UCSD-AML1 (cell line): ENCODE results near the gene PPP1R13B.

Experiments
- DNase-seq: peaks from one replicate; lab custom pipeline; 2025; ENCODE audit not compliant: unreplicated experiment; lab: John Stamatoyannopoulos, UW

Gene PPP1R13B

GRCh38 chr14:103732868-103733620 lies 114.3 kb downstream of the PPP1R13B start:
- DNase-seq = no peak

- no peak for DNase-seq
These were observed 115.2 kb downstream of the PPP1R13B start for GRCh38 chr14:103731916-103732867.

- no peak for DNase-seq
These were observed 115.9 kb downstream of the PPP1R13B start for GRCh38 chr14:103731481-103731880.

DNA sequence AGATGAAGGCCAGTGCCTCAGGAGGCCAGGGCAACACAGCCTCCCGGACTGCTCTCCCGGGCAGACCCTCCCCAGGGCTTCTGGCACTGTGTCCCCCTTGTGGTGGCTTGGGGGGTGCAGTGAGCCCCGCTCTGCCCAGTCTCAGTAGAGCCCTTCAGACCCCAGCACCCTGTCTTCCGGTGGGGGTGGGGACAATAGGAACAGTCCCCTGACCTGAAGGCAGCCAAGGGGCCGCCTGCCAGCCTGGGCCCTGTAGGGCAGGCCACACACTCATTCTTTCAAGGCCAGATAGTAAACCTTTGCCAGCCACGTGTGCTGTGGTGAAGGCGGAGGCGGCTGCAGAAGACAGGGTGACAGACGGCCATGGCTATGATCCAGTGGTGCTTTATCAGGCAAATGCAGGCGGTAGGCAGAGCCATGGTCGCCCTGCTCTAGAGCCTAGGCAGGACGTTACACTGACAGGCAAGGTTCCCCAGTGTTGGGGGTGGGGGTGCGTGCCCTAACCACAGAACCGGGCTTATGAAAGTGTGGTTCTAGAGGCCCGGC lies 116.8 kb downstream of the PPP1R13B start:
- no peak for DNase-seq

DNA sequence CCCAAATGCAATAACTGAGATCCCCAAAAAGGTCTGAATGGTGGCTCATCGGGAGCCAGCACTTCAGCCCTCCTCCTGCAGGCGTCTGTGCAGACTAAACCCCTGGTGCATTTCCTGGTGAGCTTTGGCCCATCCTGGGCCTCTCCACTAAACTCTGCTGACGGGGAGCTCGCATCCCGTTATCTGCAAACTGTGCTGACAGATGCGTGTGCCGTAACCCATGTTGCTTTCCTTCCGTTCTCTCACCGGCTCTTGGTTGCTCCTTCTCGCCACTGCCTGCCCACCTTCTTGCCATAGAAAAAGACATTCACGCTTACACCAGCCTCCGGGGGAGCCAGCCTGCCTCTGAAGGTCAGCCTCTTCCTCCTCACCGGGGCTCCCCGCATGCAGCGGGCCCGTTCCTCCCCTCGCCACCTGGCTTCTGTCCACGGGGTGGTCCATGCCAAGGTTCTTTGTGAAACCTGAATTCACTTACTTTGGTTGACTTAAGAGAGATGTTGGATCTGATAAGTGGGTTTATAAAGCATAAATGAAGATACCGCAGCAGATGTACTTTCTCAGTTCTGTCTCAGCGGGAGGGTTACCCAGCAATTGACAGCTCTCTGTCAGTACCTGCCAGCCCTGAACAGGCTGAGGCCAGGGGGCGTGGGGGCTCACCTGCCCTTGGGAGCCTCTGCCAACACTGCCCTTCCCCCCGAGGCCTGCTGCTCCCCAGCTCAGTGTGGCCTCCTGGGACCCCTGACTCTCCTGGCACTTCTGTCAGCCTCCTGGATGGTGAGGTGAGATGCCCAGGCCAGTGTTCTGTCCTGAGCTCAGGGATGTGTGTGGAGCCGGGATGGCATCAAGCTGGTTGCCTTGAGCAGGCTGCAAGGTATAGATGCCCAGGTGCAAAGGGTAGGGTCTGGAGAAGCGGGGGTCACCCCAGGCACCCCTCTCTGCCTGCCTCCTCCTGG lies 117.6 kb downstream of the PPP1R13B start:
- no peak for DNase-seq

- no peak for DNase-seq
These were observed 118.7 kb downstream of the PPP1R13B start for GRCh38 chr14:103728721-103729120.

DNA sequence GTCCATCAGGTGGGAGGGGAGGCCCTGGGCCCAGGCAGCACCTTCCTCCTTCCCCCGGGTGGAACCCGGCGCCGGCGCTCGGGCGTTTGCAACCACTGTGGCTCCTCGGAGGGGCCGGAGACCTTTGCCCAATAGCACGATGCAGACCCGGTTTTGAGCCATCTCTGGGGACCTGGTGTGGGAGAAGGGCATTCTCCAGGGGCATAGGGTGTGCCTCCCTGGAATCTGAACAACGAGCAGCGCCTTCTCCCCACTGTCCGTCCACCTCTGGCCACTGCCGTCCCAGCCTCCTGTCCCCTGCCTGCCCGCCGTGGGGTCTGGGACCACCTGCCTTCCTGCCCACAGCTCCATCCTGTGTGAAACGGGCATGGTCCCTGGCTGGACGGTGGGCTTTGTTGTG lies 119.2 kb downstream of the PPP1R13B start:
- DNase-seq = no peak

GRCh38 chr14:103727313-103727980 lies 119.9 kb downstream of the PPP1R13B start:
- DNase-seq = no peak

GRCh38 chr14:103726474-103726873 lies 120.9 kb downstream of the PPP1R13B start:
- no peak for DNase-seq

- DNase-seq = no peak
These were observed 121.5 kb downstream of the PPP1R13B start for GRCh38 chr14:103725739-103726395.

DNA sequence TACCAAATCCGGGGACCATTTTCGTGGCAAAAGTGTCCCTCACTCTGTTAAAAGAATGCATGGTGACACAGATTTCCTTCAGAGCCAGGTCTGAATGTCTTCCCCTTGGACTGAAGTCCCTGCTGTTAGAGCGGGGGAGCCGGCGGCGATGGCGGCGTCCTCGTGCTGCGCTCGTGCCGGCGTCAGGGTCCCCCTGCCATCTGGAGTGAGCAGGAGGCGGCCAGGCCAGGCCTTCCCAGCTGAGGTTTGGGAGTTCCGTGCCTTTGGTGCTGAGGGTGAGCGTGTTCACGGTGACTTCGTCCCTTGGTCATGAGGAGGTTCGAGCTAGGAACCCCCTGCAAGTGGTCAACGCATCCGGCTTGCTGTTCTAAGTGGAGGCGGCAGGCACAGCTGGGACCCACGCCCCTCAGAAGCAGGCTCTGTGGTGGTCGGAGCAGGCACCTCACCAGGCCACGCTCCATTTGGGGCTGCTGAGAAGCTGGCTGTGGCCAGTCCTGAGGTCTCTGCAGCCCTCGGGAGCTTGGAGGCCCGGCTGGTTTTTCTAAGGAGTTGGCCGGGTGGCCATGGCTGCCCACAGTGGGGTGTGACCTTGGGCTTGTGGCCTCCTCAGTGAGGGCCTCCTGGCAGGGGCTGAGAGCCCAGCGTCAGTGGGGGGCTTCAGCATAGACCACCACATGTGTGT lies 122.2 kb downstream of the PPP1R13B start:
- DNase-seq = no peak

GRCh38 chr14:103724116-103724515 lies 123.3 kb downstream of the PPP1R13B start:
- no peak for DNase-seq

- DNase-seq = no peak
These were observed 123.7 kb downstream of the PPP1R13B start for GRCh38 chr14:103723748-103724081.

DNA sequence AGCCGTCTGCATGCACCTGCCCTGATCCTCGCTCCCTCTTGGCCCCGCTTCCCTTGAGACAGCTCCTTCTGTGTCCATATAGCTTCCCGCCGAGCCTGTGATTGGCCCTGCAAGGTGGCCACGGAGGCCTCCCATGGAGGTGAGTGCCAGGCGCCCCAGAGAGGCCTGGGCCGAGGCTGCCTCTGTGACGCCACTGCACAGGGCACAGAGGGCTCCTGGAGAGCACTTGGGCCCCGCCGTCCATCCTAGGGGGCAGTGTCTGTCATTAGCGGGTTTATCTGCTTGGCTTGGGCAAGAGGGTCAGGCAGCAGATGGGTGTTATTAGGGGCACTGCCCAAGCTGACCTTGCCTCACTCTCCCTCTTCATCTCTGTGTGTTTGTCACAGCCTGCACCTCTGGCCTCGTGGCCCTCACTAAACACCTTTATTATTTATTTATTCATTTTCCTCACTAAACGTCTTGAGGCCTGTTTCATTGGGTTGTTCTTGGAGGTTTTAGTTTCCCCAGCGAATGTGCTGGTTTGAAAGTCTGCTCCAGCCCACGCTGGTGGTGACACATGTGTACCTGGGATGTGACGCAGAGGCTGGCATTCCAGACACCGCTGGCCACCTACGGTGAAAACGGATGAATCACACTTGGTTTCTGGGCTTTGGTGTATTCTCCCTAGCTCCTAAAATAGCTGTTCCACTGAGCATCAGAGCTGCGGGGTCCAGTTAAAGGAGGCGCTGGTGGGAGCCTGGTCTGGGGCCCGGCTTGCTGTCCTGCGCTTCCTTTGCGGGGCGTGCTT lies 125.8 kb downstream of the PPP1R13B start:
- no peak for DNase-seq

DNA sequence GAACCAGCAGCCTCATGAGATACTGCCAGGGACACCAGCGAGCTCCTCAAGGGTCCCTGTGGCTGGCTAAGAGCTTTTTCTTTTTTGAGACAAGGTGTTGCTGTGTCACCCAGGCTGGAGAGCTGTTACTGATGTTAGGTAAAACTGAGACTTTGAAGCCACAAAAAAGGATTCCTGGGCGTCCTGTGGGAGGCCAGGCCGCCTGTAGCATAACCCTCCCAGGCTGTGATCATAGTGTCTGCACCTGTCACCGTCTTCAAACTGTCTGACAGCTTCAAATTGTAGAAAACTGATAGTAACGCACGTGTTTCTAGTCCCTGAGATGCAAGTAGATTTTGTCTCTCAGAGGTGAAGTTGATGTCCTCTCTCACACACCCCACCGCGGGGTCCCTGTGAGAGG lies 127.6 kb downstream of the PPP1R13B start:
- no peak for DNase-seq

DNA sequence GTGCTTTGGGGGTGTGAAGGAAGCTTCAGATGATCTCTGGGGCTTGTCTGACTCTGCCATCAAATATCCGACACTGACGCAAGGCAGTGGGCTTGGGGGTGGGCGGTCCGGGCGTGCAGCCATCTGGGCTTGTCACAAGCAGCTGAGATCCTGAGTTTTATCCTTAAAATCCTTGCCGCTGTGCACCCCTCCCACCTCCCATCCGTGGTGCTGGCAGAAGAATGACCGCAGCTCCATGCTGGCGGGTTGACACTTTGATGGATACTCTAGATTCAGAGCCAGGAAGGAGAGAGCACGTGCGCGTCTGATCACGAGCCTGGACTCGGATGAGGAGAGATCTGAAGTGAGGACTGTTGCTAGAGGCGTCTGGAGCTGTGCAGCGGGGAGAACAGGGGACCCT lies 128.8 kb downstream of the PPP1R13B start:
- DNase-seq = no peak

GRCh38 chr14:103716899-103717411 lies 130.4 kb downstream of the PPP1R13B start:
- no peak for DNase-seq
